OCI-M2 (cell line): ENCODE measurements around the gene VPS37C.

Source experiments
- DNase-seq: peaks from one replicate; lab custom pipeline; 2025; ENCODE audit not compliant: unreplicated experiment; lab: John Stamatoyannopoulos, UW

VPS37C gene

GRCh38 chr11:61133956-61134662 lies 27.1 kb downstream of the VPS37C start:
- DNase-seq, result no peak

DNA sequence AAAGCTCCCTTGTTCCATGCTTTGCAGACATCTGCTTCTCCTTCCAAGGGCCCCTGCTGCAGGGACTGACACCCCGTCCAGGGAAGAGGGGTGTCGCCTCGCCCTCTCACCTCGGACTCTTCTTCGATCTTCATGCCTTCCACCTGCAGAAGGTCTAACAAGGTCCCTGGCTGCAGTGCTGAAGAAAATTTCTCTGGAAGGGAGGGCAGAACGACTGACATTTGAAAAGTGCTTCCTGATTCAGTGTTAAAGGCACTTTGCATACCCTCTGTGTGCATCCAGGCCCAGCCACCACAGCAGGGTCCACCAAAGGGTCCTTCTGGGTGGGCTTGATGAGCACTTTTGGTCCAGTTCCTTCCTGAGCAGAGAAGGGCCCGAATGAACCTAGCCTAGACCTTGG lies 28.1 kb downstream of the VPS37C start:
- no peak for DNase-seq

DNA sequence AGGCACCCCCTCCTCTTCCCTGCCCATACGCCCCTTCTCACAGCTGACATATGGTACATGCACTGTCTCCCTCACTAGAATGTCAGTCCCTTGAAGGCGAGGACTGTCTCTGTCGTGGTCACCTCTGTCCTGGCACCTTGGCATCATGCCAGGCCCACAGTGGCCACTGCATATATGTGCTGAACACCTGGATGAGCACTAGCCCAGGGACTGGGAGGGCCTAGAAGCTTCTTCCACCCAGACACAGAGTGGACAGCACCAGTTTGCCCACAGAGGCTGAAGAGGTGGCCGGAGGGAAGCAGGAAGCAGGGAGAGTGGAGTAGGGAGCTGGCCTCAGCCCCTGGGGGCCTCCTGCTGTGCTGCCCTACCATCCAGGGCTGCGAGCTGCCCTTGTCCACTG lies 28.6 kb downstream of the VPS37C start:
- no peak for DNase-seq

DNA sequence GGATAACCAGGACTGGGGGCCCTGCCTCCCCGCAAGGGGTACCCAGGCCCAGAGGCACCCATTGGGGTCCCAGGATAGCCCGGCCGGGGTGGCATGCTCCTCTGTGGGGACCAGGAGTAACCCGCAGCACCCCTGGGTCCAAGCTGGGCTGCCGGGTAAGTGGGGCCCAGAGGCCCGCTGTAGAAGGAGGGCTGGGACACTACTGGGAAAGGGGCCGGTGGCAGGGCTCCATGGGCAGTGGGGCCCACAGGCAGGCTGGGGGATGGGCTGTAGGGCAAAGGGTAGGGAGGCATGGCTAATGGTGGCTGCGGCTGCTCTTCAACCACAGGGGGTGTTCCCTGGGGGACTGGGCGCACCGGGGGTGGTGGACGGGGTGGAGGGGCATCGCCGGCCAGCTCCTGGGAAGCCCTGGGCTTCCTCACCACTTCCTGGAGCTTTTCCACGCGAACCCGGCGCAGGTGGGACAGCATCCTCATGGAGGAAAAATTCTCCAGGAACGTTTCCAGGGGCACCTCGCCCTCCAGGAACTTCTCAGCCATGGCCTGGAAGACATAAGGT lies 29.1 kb downstream of the VPS37C start:
- no peak for DNase-seq

DNA sequence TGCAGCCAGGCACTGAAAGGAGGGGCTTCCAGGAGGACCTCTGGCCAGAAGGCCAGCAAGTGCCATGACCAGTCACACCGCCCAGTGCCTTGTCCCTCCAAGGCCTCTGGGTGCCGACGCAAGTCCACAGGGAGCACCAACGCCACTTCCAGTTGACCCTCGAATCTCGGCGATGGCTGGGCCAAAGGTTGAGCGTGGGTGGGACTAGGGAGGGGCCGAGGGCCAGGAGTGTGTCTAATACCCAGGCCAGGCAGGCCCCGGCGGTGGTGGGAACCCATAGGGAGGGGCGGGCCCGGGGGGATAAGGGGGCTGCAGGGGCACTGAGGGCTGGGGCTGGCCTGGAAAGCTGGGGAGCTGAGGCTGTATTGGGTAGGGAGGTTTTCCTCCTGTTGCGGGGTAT lies 29.6 kb downstream of the VPS37C start:
- no peak for DNase-seq

- no peak for DNase-seq
Measured at GRCh38 chr11:61131186-61131585, 30.0 kb downstream of the VPS37C start.

- DNase-seq, result no peak
Measured at GRCh38 chr11:61129639-61130523, 31.3 kb downstream of the VPS37C start.

GRCh38 chr11:61128947-61129638 lies 32.1 kb downstream of the VPS37C start:
- no peak for DNase-seq

GRCh38 chr11:61127991-61128390 lies 33.2 kb downstream of the VPS37C start:
- DNase-seq, result no peak

DNA sequence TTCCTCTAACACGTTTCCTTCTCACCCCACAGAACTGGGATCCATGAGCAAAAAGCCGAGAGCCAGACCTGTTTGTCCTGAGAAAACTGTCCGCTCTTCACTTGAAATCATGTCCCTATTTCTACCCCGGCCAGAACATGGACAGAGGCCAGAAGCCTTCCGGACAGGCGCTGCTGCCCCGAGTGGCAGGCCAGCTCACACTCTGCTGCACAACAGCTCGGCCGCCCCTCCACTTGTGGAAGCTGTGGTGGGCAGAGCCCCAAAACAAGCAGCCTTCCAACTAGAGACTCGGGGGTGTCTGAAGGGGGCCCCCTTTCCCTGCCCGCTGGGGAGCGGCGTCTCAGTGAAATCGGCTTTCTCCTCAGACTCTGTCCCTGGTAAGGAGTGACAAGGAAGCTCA lies 35.0 kb downstream of the VPS37C start:
- no peak for DNase-seq

GRCh38 chr11:61125310-61125684 lies 35.9 kb downstream of the VPS37C start:
- DNase-seq, result no peak

GRCh38 chr11:61124574-61125309 lies 36.5 kb downstream of the VPS37C start:
- DNase-seq, result no peak

GRCh38 chr11:61123775-61124571 lies 37.3 kb downstream of the VPS37C start:
- no peak for DNase-seq

GRCh38 chr11:61122761-61123160 lies 38.5 kb downstream of the VPS37C start:
- no peak for DNase-seq

- DNase-seq, result no peak
Measured at GRCh38 chr11:61121917-61122316, 39.3 kb downstream of the VPS37C start.

DNA sequence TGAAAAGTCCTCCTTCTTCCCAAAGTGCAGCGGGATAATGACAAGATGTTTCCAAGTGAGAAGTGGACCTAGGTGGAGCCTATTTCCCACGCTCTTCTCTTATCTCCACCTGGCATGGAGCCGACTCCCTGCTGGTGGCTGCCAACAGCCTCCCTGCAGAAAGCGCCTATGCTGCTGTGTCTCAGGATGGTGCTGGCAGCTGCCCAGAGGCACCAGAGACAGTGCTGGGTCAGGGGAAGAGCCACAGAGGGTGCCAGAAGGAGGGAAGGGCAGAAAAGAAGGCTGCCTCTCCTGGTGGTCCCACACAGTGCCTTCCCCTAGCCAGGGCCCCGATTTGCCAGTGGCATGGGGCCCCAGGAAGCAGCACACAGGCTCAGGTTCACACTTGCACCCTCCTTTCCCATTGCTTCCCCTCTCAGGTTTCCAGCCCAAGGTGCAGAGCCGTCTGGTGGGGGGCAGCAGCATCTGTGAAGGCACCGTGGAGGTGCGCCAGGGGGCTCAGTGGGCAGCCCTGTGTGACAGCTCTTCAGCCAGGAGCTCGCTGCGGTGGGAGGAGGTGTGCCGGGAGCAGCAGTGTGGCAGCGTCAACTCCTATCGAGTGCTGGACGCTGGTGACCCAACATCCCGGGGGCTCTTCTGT lies 39.9 kb downstream of the VPS37C start:
- DNase-seq, result no peak

- DNase-seq, result no peak
Measured at GRCh38 chr11:61120706-61121191, 40.5 kb downstream of the VPS37C start.

DNA sequence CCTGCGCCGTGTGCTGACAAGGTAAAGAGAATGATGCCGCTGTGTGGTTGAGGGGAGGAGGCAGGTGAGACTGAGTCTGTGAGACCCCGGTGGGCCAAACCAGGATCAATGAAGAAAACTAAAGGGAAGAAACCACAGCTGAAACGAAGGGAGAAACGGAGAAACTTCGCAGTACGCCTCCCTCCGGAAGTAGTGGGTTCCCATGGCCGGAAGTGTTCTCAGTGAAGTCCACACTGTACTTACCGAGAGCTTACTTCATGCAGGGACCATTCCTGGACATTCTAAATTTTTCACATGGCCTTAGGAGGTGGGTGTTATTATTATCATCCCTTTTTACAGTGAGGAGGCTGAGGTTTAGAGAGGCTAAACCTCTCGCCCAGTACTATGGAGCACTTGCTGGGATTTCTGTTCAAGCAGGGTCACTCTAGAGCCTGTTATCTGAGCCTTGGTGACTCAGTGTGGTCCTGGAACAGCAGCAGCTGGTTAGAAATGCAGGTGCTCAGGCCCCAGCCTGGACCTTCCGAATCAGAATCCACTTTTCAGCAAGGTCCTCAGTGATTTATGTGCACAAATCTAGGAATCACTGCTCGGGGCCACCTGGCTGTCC lies 41.0 kb downstream of the VPS37C start:
- DNase-seq, result no peak

GRCh38 chr11:61119571-61119970 lies 41.7 kb downstream of the VPS37C start:
- DNase-seq, result no peak
